HEK293T (cell line): ENCODE results near the gene PEAK1.
A peak's percentile ranks its signal among the peaks of the same experiment; 100 is the strongest.

Source experiments
- CTCF ChIA-PET: fragments of 350-600 bp; formaldehyde crosslinking; extraction: SDS; loops from one replicate; lab custom pipeline; 2021; ENCODE audit warnings: antibody characterized with exemption, inconsistent platforms; lab: Yijun Ruan, JAX
- POLR2A ChIA-PET: fragments of 350-600 bp; formaldehyde crosslinking; extraction: SDS; loops from one replicate; lab custom pipeline; 2020; ENCODE audit warnings: antibody characterized with exemption, inconsistent platforms; lab: Yijun Ruan, JAX
- DNase-seq: peaks from one replicate; pipeline ENCODE4 v3.0.0; 2012; ENCODE audit warnings: mixed read lengths; ENCODE audit errors: extremely low spot score
- ARNT ChIP-seq: fragments of 450-650 bp; IDR thresholded peaks from 2 replicates; pipeline ENCODE4 v1.6.1; 2017; ENCODE audit warnings: mild to moderate bottlenecking
- BHLHE40 ChIP-seq: fragments of 450-650 bp; IDR thresholded peaks from 2 replicates; pipeline ENCODE4 v1.6.1; 2016; ENCODE audit warnings: mild to moderate bottlenecking, moderate library complexity, borderline replicate concordance
- CTBP1 ChIP-seq: fragments of 450-650 bp; IDR thresholded peaks from 2 replicates; pipeline ENCODE4 v1.6.1; 2016; ENCODE audit warnings: borderline replicate concordance
- ELF4 ChIP-seq: fragments of 450-650 bp; IDR thresholded peaks from 2 replicates; pipeline ENCODE4 v1.6.1; 2017; ENCODE audit warnings: antibody characterized with exemption
- FOXA1 ChIP-seq: fragments of 450-650 bp; IDR thresholded peaks from 2 replicates; pipeline ENCODE4 v1.6.1; 2016; ENCODE audit warnings: mild to moderate bottlenecking
- FOXK2 ChIP-seq: fragments of 450-650 bp; IDR thresholded peaks from 2 replicates; pipeline ENCODE4 v1.6.1; 2016; ENCODE audit warnings: mild to moderate bottlenecking
- FOXM1 ChIP-seq: fragments of 450-650 bp; IDR thresholded peaks from 2 replicates; pipeline ENCODE4 v1.6.1; 2017; ENCODE audit warnings: mild to moderate bottlenecking, borderline replicate concordance
- HDGF ChIP-seq: fragments of 450-650 bp; IDR thresholded peaks from 2 replicates; pipeline ENCODE4 v1.6.1; 2017; ENCODE audit warnings: antibody characterized with exemption, borderline replicate concordance
- L3MBTL2 ChIP-seq: fragments of 450-650 bp; conservative IDR thresholded peaks from 2 replicates; pipeline ENCODE4 v1.6.1; 2016; ENCODE audit warnings: mild to moderate bottlenecking
- LEF1 ChIP-seq: fragments of 450-650 bp; IDR thresholded peaks from 2 replicates; pipeline ENCODE4 v1.6.1; 2017; ENCODE audit warnings: mild to moderate bottlenecking, borderline replicate concordance
- NFRKB ChIP-seq: fragments of 450-650 bp; IDR thresholded peaks from 2 replicates; pipeline ENCODE4 v1.6.1; 2016; ENCODE audit warnings: mild to moderate bottlenecking, moderate library complexity
- SP1 ChIP-seq: fragments of 450-650 bp; IDR thresholded peaks from 2 replicates; pipeline ENCODE4 v1.6.1; 2017
- SUZ12 ChIP-seq: fragments of 450-650 bp; IDR thresholded peaks from 2 replicates; pipeline ENCODE4 v1.6.1; 2016; ENCODE audit warnings: mild to moderate bottlenecking
- TARDBP ChIP-seq: fragments of 450-650 bp; IDR thresholded peaks from 2 replicates; pipeline ENCODE4 v1.6.1; 2016
- ZNF384 ChIP-seq: fragments of 450-650 bp; IDR thresholded peaks from 2 replicates; pipeline ENCODE4 v1.6.1; 2016
- TF ChIP-seq, protein P1 (sequence below): fragments of 450-650 bp; IDR thresholded peaks from 2 replicates; pipeline ENCODE4 v1.6.1; 2016

Gene PEAK1

DNA sequence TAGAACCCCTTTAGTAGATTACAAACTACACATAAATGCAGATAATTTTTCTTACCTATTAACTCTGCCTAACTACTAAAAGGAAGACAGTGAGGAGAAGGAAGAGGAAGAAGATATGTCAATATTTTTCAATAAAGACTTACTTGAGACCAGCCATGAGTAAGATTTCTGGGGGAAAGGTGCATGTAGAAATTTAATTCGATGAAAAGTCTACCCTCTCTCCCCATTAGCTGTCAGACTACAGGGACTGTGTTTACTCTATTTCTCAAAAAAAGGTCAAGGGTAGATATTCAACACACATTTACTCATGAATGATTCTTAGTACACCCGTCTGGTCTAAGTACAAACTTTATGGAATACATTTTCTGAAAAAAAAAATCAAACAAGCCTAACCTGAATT lies 355.8 kb downstream of the PEAK1 start:
- ChIA-PET POLR2A (no interaction called here), CTCF (interaction anchor here (0.7 kb wide), 1 partner anchor 18 kb away, joined by 3 read pairs; no protein-coding TSS in a partner anchor)
- DNase-seq = no peak
- TF ChIP-seq L3MBTL2 = no peak
- TF ChIP-seq CTBP1 = no peak
- no peak for TF ChIP-seq BHLHE40
- TF ChIP-seq NFRKB = no peak
- TF ChIP-seq HDGF = no peak
- no peak for TF ChIP-seq ARNT
- no peak for TF ChIP-seq TARDBP
- no peak for TF ChIP-seq ELF4
- TF ChIP-seq FOXM1 = no peak
- TF ChIP-seq ZNF384 = no peak
- no peak for TF ChIP-seq SUZ12
- TF ChIP-seq SP1 = no peak
- no peak for TF ChIP-seq FOXK2
- TF ChIP-seq LEF1 = no peak
- TF ChIP-seq, protein P1, sequence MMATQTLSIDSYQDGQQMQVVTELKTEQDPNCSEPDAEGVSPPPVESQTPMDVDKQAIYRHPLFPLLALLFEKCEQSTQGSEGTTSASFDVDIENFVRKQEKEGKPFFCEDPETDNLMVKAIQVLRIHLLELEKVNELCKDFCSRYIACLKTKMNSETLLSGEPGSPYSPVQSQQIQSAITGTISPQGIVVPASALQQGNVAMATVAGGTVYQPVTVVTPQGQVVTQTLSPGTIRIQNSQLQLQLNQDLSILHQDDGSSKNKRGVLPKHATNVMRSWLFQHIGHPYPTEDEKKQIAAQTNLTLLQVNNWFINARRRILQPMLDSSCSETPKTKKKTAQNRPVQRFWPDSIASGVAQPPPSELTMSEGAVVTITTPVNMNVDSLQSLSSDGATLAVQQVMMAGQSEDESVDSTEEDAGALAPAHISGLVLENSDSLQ = no peak
- no peak for TF ChIP-seq FOXA1

DNA sequence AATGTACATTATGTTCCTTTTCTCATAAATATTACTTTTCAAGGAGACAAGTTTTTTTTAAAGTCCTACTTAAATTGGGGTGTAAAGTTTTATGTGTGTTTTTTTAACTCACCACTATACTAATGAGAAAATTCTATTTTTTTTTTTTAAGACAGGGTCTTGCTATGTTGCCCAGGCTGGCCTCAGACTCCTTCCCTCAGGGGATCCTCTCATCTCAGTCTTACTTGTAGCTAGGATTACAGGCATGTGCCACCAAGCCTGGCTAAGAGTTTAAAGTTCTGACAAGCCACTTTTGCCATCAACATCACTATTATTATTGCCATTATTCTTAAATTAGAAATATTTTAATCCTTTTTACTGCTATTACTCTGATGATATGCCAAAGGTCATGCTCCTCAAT lies 356.7 kb downstream of the PEAK1 start:
- ChIA-PET CTCF (interaction anchor here (0.5 kb wide), 1 partner anchor 518 kb away, joined by 3 read pairs; no protein-coding TSS in a partner anchor), POLR2A (no interaction called here)
- TF ChIP-seq L3MBTL2 (no peak), LEF1 (no peak), ARNT (no peak), BHLHE40 (no peak), ZNF384 (0 out of 2 replicates have a peak, but pooled peaks have one; percentile 49), SUZ12 (no peak), FOXM1 (no peak), FOXA1 (no peak)
- DNase-seq = no peak

DNA sequence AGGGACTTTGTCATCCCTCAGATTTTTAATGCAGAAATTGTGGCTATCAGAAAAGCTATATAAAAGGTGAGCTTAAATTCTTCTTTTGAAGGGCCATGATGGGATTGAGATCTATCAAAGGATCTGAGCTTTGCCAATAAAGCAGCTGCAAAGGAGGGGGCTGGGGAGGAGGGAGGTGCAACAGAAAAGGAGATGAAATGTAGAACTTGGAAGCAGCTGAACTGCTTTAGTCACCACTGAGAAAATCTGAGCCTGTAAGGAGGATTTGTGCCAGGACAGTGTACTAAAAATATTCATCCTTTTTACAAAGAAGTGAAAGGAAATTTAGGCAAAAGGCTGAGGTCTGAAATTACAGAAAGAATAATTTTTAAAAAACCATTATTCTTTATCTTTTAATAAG lies 359.4 kb downstream of the PEAK1 start:
- ChIA-PET POLR2A (interaction anchor here (0.8 to 3.3 kb wide), 4 partner anchors 9 to 129 kb away, joined by 3 to 25 read pairs (median 4); partner anchors contain the start of genes RCN2 and TSPAN3), CTCF (interaction anchor here (1.0 kb wide), 1 partner anchor 87 kb away, joined by 4 read pairs; no protein-coding TSS in a partner anchor)
- TF ChIP-seq CTBP1 (no peak), ARNT (no peak), HDGF (no peak), ELF4 (no peak), SP1 (no peak), L3MBTL2 (no peak), SUZ12 (no peak), BHLHE40 (no peak), FOXA1 (no peak), FOXM1 (no peak), LEF1 (no peak), FOXK2 (no peak), ZNF384 (no peak), TARDBP (no peak), NFRKB (no peak)
- TF ChIP-seq, protein P1 = no peak
- no peak for DNase-seq

DNA sequence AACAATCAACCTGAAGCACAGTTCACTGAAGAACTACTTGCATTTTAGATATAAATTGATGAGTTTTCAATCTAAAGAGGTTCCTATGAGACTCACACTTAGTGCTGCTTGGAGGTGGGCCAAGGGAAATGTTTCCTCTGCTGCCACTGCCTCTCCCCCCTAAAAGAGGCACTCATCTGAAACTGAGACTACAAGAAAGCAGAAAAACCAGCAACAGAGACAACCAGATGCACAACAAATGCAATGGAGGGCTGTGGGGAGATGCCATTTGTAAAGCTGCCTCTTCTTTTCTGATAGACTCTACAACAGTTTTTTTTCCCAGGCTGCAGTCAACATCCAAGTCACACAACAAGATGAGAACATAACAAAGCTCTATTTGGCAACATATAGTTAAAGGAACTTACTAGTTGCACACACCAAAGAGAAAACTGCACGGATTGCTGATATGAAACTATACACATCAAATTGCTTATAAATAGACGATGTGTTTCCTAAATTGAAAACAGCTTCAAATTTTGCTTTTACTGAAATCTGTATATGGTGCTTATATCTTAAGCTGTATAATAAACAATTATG lies 360.0 kb downstream of the PEAK1 start:
- POLR2A ChIA-PET = interaction anchor here (1.0 to 3.3 kb wide), 3 partner anchors 10 to 11 kb away, joined by 3 to 25 read pairs (median 4); partner anchors contain the start of gene TSPAN3
- CTCF ChIA-PET = interaction anchor here (1.0 kb wide), 1 partner anchor 87 kb away, joined by 4 read pairs; no protein-coding TSS in a partner anchor
- TF ChIP-seq FOXA1 = no peak
- no peak for TF ChIP-seq FOXK2
- TF ChIP-seq SP1 = no peak
- no peak for TF ChIP-seq SUZ12
- TF ChIP-seq L3MBTL2 = no peak
- TF ChIP-seq NFRKB = no peak
- TF ChIP-seq, protein P1 = no peak
- TF ChIP-seq HDGF = no peak
- TF ChIP-seq LEF1 = no peak
- DNase-seq = no peak

DNA sequence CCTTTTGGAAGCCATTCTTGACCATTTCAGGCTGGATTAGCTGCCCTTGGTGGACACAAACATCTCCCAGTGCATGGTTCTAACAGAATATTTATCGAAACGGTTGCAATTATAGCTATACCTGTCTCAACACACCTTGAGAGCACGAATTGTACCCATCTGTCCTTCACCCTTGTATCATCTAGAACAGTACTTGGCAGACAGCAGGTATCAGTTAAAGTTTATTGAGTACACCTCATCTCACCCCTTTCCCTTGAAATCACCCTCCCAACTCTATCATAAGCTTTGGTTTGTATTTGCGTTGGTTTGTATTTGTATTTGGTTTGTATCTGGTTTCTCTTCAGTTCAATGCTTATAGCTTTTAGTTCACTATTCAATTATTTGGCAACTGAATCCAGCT lies 361.4 kb downstream of the PEAK1 start:
- DNase-seq = no peak
- POLR2A ChIA-PET = no interaction called here
- no peak for TF ChIP-seq SUZ12
- TF ChIP-seq FOXM1 = no peak
- TF ChIP-seq ZNF384 = no peak
- no peak for TF ChIP-seq BHLHE40
- TF ChIP-seq L3MBTL2 = no peak
- TF ChIP-seq TARDBP = no peak
- TF ChIP-seq, protein P1 = no peak
- TF ChIP-seq HDGF = no peak
- TF ChIP-seq ELF4 = no peak
- no peak for TF ChIP-seq NFRKB
- no peak for TF ChIP-seq CTBP1
- TF ChIP-seq SP1 = no peak
- TF ChIP-seq LEF1 = no peak
- TF ChIP-seq FOXK2 = no peak
- no peak for TF ChIP-seq FOXA1
- TF ChIP-seq ARNT = no peak
- CTCF ChIA-PET = interaction anchor here (0.7 to 2.1 kb wide), 3 partner anchors 9 to 85 kb away, joined by 3 to 7 read pairs (median 3); no protein-coding TSS in a partner anchor
